Mucosa of descending colon (tissue), 3 donors: ENCODE measurements around the gene ADNP. TPM values are rescaled to one million over a fixed set of nuclear protein-coding genes. Genes with fewer than 3 reads are reported as not detected.

Experiments used
- ATAC-seq: fragments of 200-7000 bp; cut with Tn5 transposase; one replicate; pipeline ENCODE4 v1.9.1; 2020; ENCODE audit warnings: mild to moderate bottlenecking, moderate library complexity
- DNase-seq, 3 donors: peaks; one replicate each; pipeline ENCODE4 v3.0.0-alpha.2; 2020
- H3K36me3 ChIP-seq: fragments of 200-600 bp; one replicate; pipeline ENCODE4 v1.8.0; 2021; ENCODE audit warnings: low read depth, mild to moderate bottlenecking
- H3K4me1 ChIP-seq: fragments of 200-600 bp; one replicate; pipeline ENCODE4 v1.8.0; 2021; ENCODE audit warnings: low read depth, mild to moderate bottlenecking
- H3K4me3 ChIP-seq: fragments of 200-600 bp; one replicate; pipeline ENCODE4 v1.8.0; 2021; ENCODE audit warnings: mild to moderate bottlenecking
- H3K9me3 ChIP-seq: fragments of 200-600 bp; one replicate; pipeline ENCODE4 v1.8.0; 2021; ENCODE audit warnings: mild to moderate bottlenecking
- CTCF ChIP-seq: fragments of 200-600 bp; IDR thresholded peaks from one replicate; pipeline ENCODE4 v1.8.0; 2022; ENCODE audit warnings: antibody characterized with exemption, mild to moderate bottlenecking
- intact Hi-C, 2 donors: fragments of 100-400 bp; cut with DNase I in 1 of 2; cut with micrococcal nuclease in 1 of 2; formaldehyde crosslinking; loops; one replicate each; pipeline versions ENCODE4 v1.11.0 to v1.11.1; 2022; cut with DNase I, micrococcal nuclease
- total RNA-seq, 3 donors: library from RNA; stranded (reverse); fragmentation: NEBNext Ultra II Directional in 2 of 3; extraction: Animal tissue kit (Norgen Biotek cat#: 25700) in 2 of 3; gene quantifications; one replicate each; pipeline versions ENCODE4 v1.2.1 to v1.2.4, GENCODE V29; 2021 to 2023
- donor health status: DM: no; HTN: no; CAD: no; lungs with moderate emphysema.
- donor health status: DM: no; HTN: no; CAD: no.
- donor health status: DM: no; HTN: yes; CAD: no.

The ADNP gene
- total RNA-seq, 3 donors from 2014 or later: 51.3 to 68.6 (median 61.4) TPM

GRCh38 chr20:50911030-50911429 lies 20.2 kb downstream of the ADNP start:
- intact Hi-C loops: no loop called here
- Histone ChIP-seq H3K9me3 (no peaks in the 10 kb centered on the region), H3K4me1 (peaks cover 18% of the 10 kb centered on the region), H3K4me3 (no peak overlapping the region), H3K36me3 (no peaks in the 10 kb centered on the region)
- DNase-seq: no peak
- no peak for ATAC-seq
- no peak for TF ChIP-seq CTCF

DNA sequence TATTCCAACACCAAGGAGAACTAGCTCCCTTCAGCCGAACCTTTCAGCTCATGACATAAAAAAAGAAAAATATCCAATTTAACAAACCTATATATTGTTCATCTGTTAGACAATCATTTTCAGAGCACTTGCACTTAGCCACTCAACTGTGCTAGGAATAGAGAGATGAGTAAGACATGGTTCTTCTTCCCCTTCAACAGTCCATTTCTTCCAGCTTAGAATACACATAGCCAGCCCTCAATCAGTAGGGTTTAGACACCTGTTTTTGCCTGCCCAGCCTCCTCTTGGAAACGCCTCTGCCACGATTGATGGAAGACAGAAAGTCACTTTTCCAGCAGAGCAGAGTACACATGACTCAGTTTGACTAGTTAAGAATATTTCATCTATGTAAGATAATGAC lies 21.8 kb downstream of the ADNP start:
- intact Hi-C loops: no loop called here
- H3K4me1 ChIP-seq: peaks cover 8% of the 10 kb centered on the region

DNA sequence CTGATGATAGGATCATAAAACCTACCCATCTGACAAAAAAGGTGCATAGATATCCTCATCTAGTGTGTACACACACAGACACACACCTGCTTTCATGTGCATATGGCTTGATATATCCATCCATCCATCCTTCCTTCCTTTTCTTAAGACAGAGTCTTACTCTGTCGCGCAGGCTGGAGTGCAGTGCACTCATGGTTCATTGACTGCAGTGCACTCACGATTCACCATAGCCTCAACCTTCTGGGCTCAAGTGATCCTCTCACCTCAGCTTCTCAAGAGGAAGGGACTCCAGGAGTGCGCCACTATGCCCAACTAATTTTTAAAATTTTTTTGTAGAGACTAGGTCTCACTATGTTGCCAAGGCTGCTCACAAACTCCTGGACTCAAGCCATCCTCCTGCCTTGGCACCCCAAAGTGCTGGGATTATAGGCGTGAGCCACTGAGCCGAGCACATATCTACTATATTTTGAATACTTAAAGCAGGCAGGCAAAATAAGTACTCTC lies 27.1 kb downstream of the ADNP start:
- intact Hi-C loops: no loop called here

More for the DNA sequence above, 21.8 kb downstream of the ADNP start:
- Histone ChIP-seq H3K4me3 (no peak overlapping the region), H3K9me3 (no peaks in the 10 kb centered on the region), H3K36me3 (no peaks in the 10 kb centered on the region)
- no peak for ATAC-seq
- TF ChIP-seq CTCF: no peak
- DNase-seq: no peak

GRCh38 chr20:50903353-50904051 lies 27.7 kb downstream of the ADNP start:
- intact Hi-C loops: no loop called here

More for the DNA sequence above, 27.1 kb downstream of the ADNP start:
- Histone ChIP-seq H3K4me1 (no peaks in the 10 kb centered on the region), H3K9me3 (no peaks in the 10 kb centered on the region), H3K36me3 (no peaks in the 10 kb centered on the region), H3K4me3 (no peak overlapping the region)
- DNase-seq: no peak
- TF ChIP-seq CTCF: no peak
- ATAC-seq: no peak

GRCh38 chr20:50901301-50901700 lies 29.9 kb downstream of the ADNP start:
- no peaks in the 10 kb centered on the region for H3K9me3 ChIP-seq
- DNase-seq (no peak), ATAC-seq (no peak)
- no peaks in the 10 kb centered on the region for H3K4me1 ChIP-seq
- H3K36me3 ChIP-seq: no peaks in the 10 kb centered on the region
- no peak for TF ChIP-seq CTCF
- no peak overlapping the region for H3K4me3 ChIP-seq
- intact Hi-C loops: no loop called here

More at GRCh38 chr20:50903353-50904051, 27.7 kb downstream of the ADNP start:
- H3K4me3 ChIP-seq: no peak overlapping the region
- no peak for ATAC-seq
- H3K4me1 ChIP-seq: no peaks in the 10 kb centered on the region
- no peaks in the 10 kb centered on the region for H3K36me3 ChIP-seq
- no peak for TF ChIP-seq CTCF
- no peak for DNase-seq
- H3K9me3 ChIP-seq: no peaks in the 10 kb centered on the region
